Measurements from ENCODE around the gene ENAH. TPM values are rescaled to one million over a fixed set of nuclear protein-coding genes. Genes with fewer than 3 reads are reported as not detected.

The ENAH gene
- total and polyA plus RNA-seq, 9 of the 15 experiments (the other 6 are each of a cell fraction or from before 2014, with no cell fraction given): 0.03 to 1.2 (median 0.15) TPM

DNA sequence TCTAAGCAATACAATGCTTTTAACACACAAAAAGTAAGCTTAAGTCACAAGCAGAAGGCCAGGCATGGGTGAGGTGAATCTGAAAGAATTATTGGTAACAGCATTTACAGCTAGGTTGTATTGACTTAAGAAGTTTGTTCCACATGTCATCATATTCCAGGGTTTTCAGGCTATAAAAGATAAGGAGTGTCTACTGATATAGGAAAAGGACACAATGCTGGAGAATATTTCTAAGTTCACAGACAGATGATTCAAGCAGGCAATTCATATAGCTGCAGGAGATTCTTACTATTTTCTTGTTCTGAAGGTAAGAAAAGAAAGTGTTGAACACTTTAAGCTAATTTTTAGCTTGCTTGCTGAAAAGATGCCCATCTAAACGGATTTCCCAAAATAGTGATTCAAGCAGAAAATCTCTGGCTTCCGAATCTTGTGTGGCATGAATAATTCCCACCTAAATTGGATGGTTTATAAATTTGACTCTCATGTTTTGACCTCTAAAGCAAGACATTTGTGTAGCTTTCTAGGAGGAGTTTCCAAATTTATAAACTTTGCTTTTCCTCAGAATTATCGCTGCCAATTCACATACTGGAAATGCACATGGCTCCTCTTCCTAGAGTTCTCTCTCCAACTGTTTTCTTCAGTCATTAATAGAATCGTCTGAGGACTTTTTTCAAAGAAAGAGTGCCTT is 129.5 kb downstream of the ENAH start:
- Histone ChIP-seq H3K27ac (ENCODE audit: extremely low read depth, low read depth, low read length) (no peak overlapping the region), H3K9me3 (replicated peaks; ENCODE audit: control insufficient read depth, insufficient read depth, low read depth, low read length) (no peaks in the 10 kb centered on the region), H3K4me3 (no peak overlapping the region), H2AFZ (ENCODE audit: low read depth, low read length) (no peak overlapping the region), H3K79me2 (ENCODE audit: control insufficient read depth, insufficient read depth, low read length) (no peaks in the 10 kb centered on the region; the same call in 2 of the 3 replicates), H3K4me1 (replicated peaks in 1 of 2; ENCODE audit: control insufficient read depth in 2 of 2, insufficient read depth in 2 of 2, low read length in 2 of 2) (no peaks in the 10 kb centered on the region), H3K9me1 (ENCODE audit: control insufficient read depth, insufficient read depth, low read length) (no peaks in the 10 kb centered on the region), H3K4me2 (ENCODE audit: insufficient read depth, low read length) (no peak overlapping the region), H3K36me3 (ENCODE audit: control insufficient read depth, insufficient read depth, low read length) (no peaks in the 10 kb centered on the region), H3K9ac (ENCODE audit: insufficient read depth in 1 of 2, low read depth in 2 of 2, low read length in 2 of 2) (no peak overlapping the region), H4K20me1 (replicated peaks; ENCODE audit: control insufficient read depth, insufficient read depth, low read length) (no peaks in the 10 kb centered on the region), H3K27me3 (ENCODE audit: control insufficient read depth in 2 of 2, insufficient read depth in 2 of 2, low read length in 2 of 2) (peaks cover 11 to 22% of the 10 kb centered on the region in 2 experiments)
- DNase-seq (ENCODE audit: extremely low read depth in 1 of 4, low spot score in 3 of 4) (no peak), ATAC-seq (no peak), FAIRE-seq (no peak)
- 0% methylated on average over 4 of the region's 4 CpGs for whole genome bisulfite sequencing (ENCODE audit: insufficient coverage, low coverage, missing lambda C conversion rate)
- POLR2A ChIA-PET: interaction anchor here (0.6 to 1.9 kb wide), 3 partner anchors 9 to 24 kb away, joined by 3 to 5 read pairs (median 3); no protein-coding TSS in a partner anchor
- CTCF ChIA-PET (ENCODE audit: low intra/inter-chr PET ratio): no interaction called here
- intact Hi-C loops (cut with micrococcal nuclease): no loop called here
- in situ Hi-C loops (cut with MboI): no loop called here
- no TSS peak for BruUV-seq (replicated peaks)
- TF ChIP-seq, protein P1, sequence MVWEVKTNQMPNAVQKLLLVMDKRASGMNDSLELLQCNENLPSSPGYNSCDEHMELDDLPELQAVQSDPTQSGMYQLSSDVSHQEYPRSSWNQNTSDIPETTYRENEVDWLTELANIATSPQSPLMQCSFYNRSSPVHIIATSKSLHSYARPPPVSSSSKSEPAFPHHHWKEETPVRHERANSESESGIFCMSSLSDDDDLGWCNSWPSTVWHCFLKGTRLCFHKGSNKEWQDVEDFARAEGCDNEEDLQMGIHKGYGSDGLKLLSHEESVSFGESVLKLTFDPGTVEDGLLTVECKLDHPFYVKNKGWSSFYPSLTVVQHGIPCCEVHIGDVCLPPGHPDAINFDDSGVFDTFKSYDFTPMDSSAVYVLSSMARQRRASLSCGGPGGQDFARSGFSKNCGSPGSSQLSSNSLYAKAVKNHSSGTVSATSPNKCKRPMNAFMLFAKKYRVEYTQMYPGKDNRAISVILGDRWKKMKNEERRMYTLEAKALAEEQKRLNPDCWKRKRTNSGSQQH (CRISPR knock-in tag; IDR thresholded peaks at IDR 0.05): no peak
- no peak for TF ChIP-seq ATF6 (CRISPR knock-in tag; IDR thresholded peaks at IDR 0.05)
- TF ChIP-seq L3MBTL2 (IDR thresholded peaks at IDR 0.05): no peak
- TF ChIP-seq, protein P2, sequence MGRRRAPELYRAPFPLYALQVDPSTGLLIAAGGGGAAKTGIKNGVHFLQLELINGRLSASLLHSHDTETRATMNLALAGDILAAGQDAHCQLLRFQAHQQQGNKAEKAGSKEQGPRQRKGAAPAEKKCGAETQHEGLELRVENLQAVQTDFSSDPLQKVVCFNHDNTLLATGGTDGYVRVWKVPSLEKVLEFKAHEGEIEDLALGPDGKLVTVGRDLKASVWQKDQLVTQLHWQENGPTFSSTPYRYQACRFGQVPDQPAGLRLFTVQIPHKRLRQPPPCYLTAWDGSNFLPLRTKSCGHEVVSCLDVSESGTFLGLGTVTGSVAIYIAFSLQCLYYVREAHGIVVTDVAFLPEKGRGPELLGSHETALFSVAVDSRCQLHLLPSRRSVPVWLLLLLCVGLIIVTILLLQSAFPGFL (CRISPR knock-in tag; IDR thresholded peaks at IDR 0.05): no peak
- no peak for TF ChIP-seq TCF7L2 (IDR thresholded peaks at IDR 0.05; ENCODE audit: low read depth, low read length)
- TF ChIP-seq, protein P3, sequence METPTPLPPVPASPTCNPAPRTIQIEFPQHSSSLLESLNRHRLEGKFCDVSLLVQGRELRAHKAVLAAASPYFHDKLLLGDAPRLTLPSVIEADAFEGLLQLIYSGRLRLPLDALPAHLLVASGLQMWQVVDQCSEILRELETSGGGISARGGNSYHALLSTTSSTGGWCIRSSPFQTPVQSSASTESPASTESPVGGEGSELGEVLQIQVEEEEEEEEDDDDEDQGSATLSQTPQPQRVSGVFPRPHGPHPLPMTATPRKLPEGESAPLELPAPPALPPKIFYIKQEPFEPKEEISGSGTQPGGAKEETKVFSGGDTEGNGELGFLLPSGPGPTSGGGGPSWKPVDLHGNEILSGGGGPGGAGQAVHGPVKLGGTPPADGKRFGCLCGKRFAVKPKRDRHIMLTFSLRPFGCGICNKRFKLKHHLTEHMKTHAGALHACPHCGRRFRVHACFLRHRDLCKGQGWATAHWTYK (CRISPR knock-in tag; IDR thresholded peaks at IDR 0.05): no peak
- no peak for TF ChIP-seq ZC3H8 (IDR thresholded peaks at IDR 0.05)
- TF ChIP-seq NCOA1 (IDR thresholded peaks at IDR 0.05; ENCODE audit: low read depth): no peak
- no peak for TF ChIP-seq SMARCA4 (IDR thresholded peaks at IDR 0.05)
- TF ChIP-seq SMAD1 (IDR thresholded peaks at IDR 0.05; ENCODE audit: low read depth, low read length, partially characterized antibody): no peak
- no peak for TF ChIP-seq GABPA (tag; conservative IDR thresholded peaks at IDR 0.05; ENCODE audit: low read depth)
- TF ChIP-seq, protein P4, sequence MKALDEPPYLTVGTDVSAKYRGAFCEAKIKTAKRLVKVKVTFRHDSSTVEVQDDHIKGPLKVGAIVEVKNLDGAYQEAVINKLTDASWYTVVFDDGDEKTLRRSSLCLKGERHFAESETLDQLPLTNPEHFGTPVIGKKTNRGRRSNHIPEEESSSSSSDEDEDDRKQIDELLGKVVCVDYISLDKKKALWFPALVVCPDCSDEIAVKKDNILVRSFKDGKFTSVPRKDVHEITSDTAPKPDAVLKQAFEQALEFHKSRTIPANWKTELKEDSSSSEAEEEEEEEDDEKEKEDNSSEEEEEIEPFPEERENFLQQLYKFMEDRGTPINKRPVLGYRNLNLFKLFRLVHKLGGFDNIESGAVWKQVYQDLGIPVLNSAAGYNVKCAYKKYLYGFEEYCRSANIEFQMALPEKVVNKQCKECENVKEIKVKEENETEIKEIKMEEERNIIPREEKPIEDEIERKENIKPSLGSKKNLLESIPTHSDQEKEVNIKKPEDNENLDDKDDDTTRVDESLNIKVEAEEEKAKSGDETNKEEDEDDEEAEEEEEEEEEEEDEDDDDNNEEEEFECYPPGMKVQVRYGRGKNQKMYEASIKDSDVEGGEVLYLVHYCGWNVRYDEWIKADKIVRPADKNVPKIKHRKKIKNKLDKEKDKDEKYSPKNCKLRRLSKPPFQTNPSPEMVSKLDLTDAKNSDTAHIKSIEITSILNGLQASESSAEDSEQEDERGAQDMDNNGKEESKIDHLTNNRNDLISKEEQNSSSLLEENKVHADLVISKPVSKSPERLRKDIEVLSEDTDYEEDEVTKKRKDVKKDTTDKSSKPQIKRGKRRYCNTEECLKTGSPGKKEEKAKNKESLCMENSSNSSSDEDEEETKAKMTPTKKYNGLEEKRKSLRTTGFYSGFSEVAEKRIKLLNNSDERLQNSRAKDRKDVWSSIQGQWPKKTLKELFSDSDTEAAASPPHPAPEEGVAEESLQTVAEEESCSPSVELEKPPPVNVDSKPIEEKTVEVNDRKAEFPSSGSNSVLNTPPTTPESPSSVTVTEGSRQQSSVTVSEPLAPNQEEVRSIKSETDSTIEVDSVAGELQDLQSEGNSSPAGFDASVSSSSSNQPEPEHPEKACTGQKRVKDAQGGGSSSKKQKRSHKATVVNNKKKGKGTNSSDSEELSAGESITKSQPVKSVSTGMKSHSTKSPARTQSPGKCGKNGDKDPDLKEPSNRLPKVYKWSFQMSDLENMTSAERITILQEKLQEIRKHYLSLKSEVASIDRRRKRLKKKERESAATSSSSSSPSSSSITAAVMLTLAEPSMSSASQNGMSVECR (CRISPR knock-in tag; IDR thresholded peaks at IDR 0.05): no peak
